ENCODE measurements around the gene ADGRV1.

DNA sequence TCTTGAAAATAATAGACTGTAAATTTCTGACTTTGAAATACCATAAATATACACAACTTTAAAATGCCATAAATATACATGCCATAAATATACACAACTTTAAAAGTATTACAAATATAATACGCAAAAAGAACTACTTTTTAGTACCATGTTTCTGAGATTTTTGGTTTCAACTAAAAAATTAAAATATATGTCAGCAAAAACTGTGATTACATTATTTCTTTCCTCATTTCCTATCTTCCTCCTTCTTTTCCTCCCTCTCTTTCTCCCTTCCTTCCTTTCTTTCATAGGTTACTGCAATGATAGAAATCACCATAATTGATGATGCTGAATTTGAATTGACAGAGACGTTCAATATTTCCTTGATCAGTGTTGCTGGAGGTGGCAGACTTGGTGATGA is 200.5 kb downstream of the ADGRV1 start:
- TF ChIP-seq POLR2A (IDR thresholded peaks at IDR 0.05; ENCODE audit: low read depth, low read length) = no peak
- no peak for TF ChIP-seq POLR2AphosphoS5 (IDR thresholded peaks at IDR 0.05; ENCODE audit: insufficient read depth, low read depth, low read length)
- no peak for TF ChIP-seq EZH2 (IDR thresholded peaks at IDR 0.05; ENCODE audit: borderline replicate concordance, low read depth, low read length, severe bottlenecking)
- TF ChIP-seq, protein P1, sequence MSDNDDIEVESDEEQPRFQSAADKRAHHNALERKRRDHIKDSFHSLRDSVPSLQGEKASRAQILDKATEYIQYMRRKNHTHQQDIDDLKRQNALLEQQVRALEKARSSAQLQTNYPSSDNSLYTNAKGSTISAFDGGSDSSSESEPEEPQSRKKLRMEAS (IDR thresholded peaks at IDR 0.05; ENCODE audit: insufficient read depth, insufficient read length) = no peak
- TF ChIP-seq, protein P2, sequence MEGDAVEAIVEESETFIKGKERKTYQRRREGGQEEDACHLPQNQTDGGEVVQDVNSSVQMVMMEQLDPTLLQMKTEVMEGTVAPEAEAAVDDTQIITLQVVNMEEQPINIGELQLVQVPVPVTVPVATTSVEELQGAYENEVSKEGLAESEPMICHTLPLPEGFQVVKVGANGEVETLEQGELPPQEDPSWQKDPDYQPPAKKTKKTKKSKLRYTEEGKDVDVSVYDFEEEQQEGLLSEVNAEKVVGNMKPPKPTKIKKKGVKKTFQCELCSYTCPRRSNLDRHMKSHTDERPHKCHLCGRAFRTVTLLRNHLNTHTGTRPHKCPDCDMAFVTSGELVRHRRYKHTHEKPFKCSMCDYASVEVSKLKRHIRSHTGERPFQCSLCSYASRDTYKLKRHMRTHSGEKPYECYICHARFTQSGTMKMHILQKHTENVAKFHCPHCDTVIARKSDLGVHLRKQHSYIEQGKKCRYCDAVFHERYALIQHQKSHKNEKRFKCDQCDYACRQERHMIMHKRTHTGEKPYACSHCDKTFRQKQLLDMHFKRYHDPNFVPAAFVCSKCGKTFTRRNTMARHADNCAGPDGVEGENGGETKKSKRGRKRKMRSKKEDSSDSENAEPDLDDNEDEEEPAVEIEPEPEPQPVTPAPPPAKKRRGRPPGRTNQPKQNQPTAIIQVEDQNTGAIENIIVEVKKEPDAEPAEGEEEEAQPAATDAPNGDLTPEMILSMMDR (IDR thresholded peaks at IDR 0.05; ENCODE audit: extremely low read depth in 1 of 2, insufficient read depth in 1 of 2, low read depth in 1 of 2, low read length in 2 of 2) = no peak
